K562 (cell line): Measurements from ENCODE around the gene SLC25A48. TPM values are rescaled to one million over a fixed set of nuclear protein-coding genes. Genes with fewer than 3 reads are reported as not detected.
A peak's percentile ranks its signal among the peaks of the same experiment; 100 is the strongest.

ENCODE experiments used
- ATAC-seq: fragments of 200-7000 bp; cut with Tn5 transposase; 3 replicates; pipeline ENCODE4 v1.9.1; 2020; ENCODE audit warnings: moderate library complexity
- BruUV-seq: library from RNA; stranded (reverse); fragments of 400-500 nt; replicated peaks from 2 replicates; lab custom pipeline; 2021; lab: Mats Ljungman, UMichigan
- CTCF ChIA-PET: fragments of 300-600 bp; formaldehyde crosslinking; extraction: SDS; loops from one replicate; lab custom pipeline; 2021; ENCODE audit warnings: low intra/inter-chr PET ratio; lab: Yijun Ruan, JAX
- POLR2A ChIA-PET: fragments of 300-600, 350-650 bp; sonication (Branson Sonifier 250); formaldehyde crosslinking; extraction: SDS; loops from one replicate; lab custom pipeline; 2021; ENCODE audit warnings: antibody characterized with exemption, inconsistent platforms; lab: Yijun Ruan, JAX
- DNase-seq, 4 experiments: peaks; one replicate each; pipeline versions ENCODE4 v3.0.0 to v3.0.0-alpha.2; 2011 to 2018; ENCODE audit warnings: low spot score in 3 of 4, mixed read lengths in 3 of 4; ENCODE audit errors: extremely low read depth in 1 of 4
- FAIRE-seq: peaks from 2 replicates; lab custom pipeline; 2011; peaks lifted over from hg19 to GRCh38; lab: Jason Lieb, UNC
- H2AFZ ChIP-seq: 2 replicates; pipeline ENCODE4 v1.6.0; 2011; ENCODE audit warnings: low read depth, low read length, control low read depth, inconsistent platforms
- H3K27ac ChIP-seq: fragments of 200-600 bp; 3 replicates; pipeline ENCODE4 v1.8.0; 2011; ENCODE audit warnings: low read depth, mild to moderate bottlenecking, control low read depth, inconsistent platforms, low read length, moderate library complexity, mixed read lengths; ENCODE audit errors: extremely low read depth
- H3K27me3 ChIP-seq, 2 experiments: fragments of 300-600 bp in 1 of 2; 2 replicates in 1 of 2; 3 replicates in 1 of 2; pipeline versions ENCODE4 v1.6.0 to v1.8.0; 2011; ENCODE audit warnings: inconsistent platforms in 2 of 2, low read length in 2 of 2, mild to moderate bottlenecking in 1 of 2, mixed read lengths in 1 of 2, moderate library complexity in 1 of 2; ENCODE audit not compliant: control insufficient read depth in 2 of 2, insufficient read depth in 2 of 2
- H3K36me3 ChIP-seq: fragments of 300-600 bp; 3 replicates; pipeline ENCODE4 v1.8.0; 2011; ENCODE audit warnings: mild to moderate bottlenecking, low read length, inconsistent platforms; ENCODE audit not compliant: control insufficient read depth, insufficient read depth
- H3K4me1 ChIP-seq, 2 experiments: fragments of 200-600 bp in 1 of 2; replicated peaks in 1 of 2; 2 replicates in 1 of 2; 3 replicates in 1 of 2; pipeline versions ENCODE4 v1.5.1 to v1.8.0; 2011; ENCODE audit warnings: inconsistent platforms in 2 of 2, low read length in 2 of 2, mild to moderate bottlenecking in 1 of 2, mixed read lengths in 1 of 2, moderate library complexity in 1 of 2; ENCODE audit not compliant: control insufficient read depth in 2 of 2, insufficient read depth in 2 of 2
- H3K4me2 ChIP-seq: 2 replicates; pipeline ENCODE4 v1.6.1; 2011; ENCODE audit warnings: low read length, control low read depth, inconsistent platforms, mixed read lengths; ENCODE audit not compliant: insufficient read depth
- H3K4me3 ChIP-seq: fragments of 200-600 bp; sonication (generic), shearing (Covaris generic); 2 replicates; pipeline ENCODE4 v1.5.1; 2016; ENCODE audit warnings: control low read depth, inconsistent platforms
- H3K79me2 ChIP-seq: fragments of 200-600 bp; 3 replicates; pipeline ENCODE4 v1.8.0; 2011; ENCODE audit warnings: low read length, inconsistent platforms; ENCODE audit not compliant: control insufficient read depth, insufficient read depth
- H3K9ac ChIP-seq, 2 experiments: 2 replicates each; pipeline versions ENCODE4 v1.6.0 to v1.6.1; 2011; ENCODE audit warnings: low read depth in 2 of 2, low read length in 2 of 2, control low read depth in 1 of 2, inconsistent platforms in 1 of 2, mild to moderate bottlenecking in 1 of 2, mixed read lengths in 1 of 2; ENCODE audit not compliant: insufficient read depth in 1 of 2
- H3K9me1 ChIP-seq: one replicate; pipeline ENCODE4 v1.6.0; 2011; ENCODE audit warnings: inconsistent platforms, mild to moderate bottlenecking, low read length, moderate library complexity; ENCODE audit not compliant: control insufficient read depth, insufficient read depth
- H3K9me3 ChIP-seq: replicated peaks from 2 replicates; pipeline ENCODE4 v1.5.1; 2011; ENCODE audit warnings: low read depth, low read length, inconsistent platforms; ENCODE audit not compliant: control insufficient read depth, insufficient read depth
- H4K20me1 ChIP-seq: replicated peaks from 2 replicates; pipeline ENCODE4 v1.6.1; 2011; ENCODE audit warnings: low read length, inconsistent platforms, mixed read lengths; ENCODE audit not compliant: control insufficient read depth, insufficient read depth
- E2F6 ChIP-seq, 2 experiments: IDR thresholded peaks; 2 replicates each; pipeline ENCODE4 v1.6.1; 2011; ENCODE audit warnings: borderline replicate concordance in 1 of 2, control low read depth in 1 of 2, low read depth in 1 of 2, low read length in 1 of 2, mild to moderate bottlenecking in 1 of 2, mixed read lengths in 1 of 2, moderate library complexity in 1 of 2; ENCODE audit not compliant: insufficient read depth in 1 of 2, insufficient read length in 1 of 2, poor library complexity in 1 of 2, severe bottlenecking in 1 of 2; ENCODE audit errors: extremely low read depth in 1 of 2
- FOXK2 ChIP-seq, 2 experiments: fragments of 450-650 bp; IDR thresholded peaks in 1 of 2; conservative IDR thresholded peaks in 1 of 2; 2 replicates each; pipeline ENCODE4 v1.6.1; 2016; ENCODE audit warnings: low read depth in 2 of 2, mild to moderate bottlenecking in 1 of 2
- MEIS2 ChIP-seq: fragments of 450-650 bp; IDR thresholded peaks from 2 replicates; pipeline ENCODE4 v1.6.1; 2014; ENCODE audit warnings: mild to moderate bottlenecking; ENCODE audit not compliant: partially characterized antibody
- REST ChIP-seq, 2 experiments: fragments of 450-650 bp; formaldehyde crosslinking in 1 of 2; IDR thresholded peaks; 2 replicates each; pipeline versions ENCODE4 v1.4.0 to v1.6.1; 2014 to 2020; ENCODE audit warnings: mild to moderate bottlenecking in 2 of 2, borderline replicate concordance in 1 of 2, low read depth in 1 of 2
- RUNX1 ChIP-seq: sonication (generic); IDR thresholded peaks from 2 replicates; pipeline ENCODE4 v1.6.1; 2016; ENCODE audit warnings: antibody characterized with exemption, low read depth
- ZNF699 ChIP-seq: fragments of 250-450 bp; sonication (Bioruptor Pico); IDR thresholded peaks from 2 replicates; pipeline ENCODE4 v1.8.0; 2021; ENCODE audit warnings: mild to moderate bottlenecking, moderate library complexity; ENCODE audit not compliant: insufficient replicate concordance
- WGBS: fragments of 100-300 bp; shearing (Covaris generic); methylation state at CpG from one replicate; pipeline ENCODE4 v1.1.6; 2016; ENCODE audit warnings: low coverage, mixed read lengths; ENCODE audit not compliant: insufficient coverage; ENCODE audit errors: missing lambda C conversion rate; 5-methylcytosine and 5-hydroxymethylcytosine counted together
- in situ Hi-C: fragments of 300-500 bp; cut with MboI; formaldehyde crosslinking; loops from 4 replicates; pipeline ENCODE4 v1.15.0; 2018; ENCODE audit warnings: inconsistent platforms, mixed read lengths
- intact Hi-C: fragments of 100-400 bp; cut with micrococcal nuclease; formaldehyde crosslinking; loops from 2 replicates; pipeline ENCODE4 v1.14.2; 2022
- polyA plus RNA-seq, 8 experiments: library from polyadenylated mRNA; depleted of rRNA in 4 of 8; stranded (reverse) in 5 of 8; unstranded in 3 of 8; fragments of >200 nt; fragmentation: Nextera tagmentation in 2 of 8; fragmentation: Illumina TruSeq in 1 of 8; extraction: Ambion mirVana in 2 of 8; extraction: Trizol in 1 of 8; gene quantifications; 2 replicates each; pipeline versions ENCODE4 v1.2.1 to v1.2.3, GENCODE V29; 2011 to 2014; ENCODE audit warnings: inconsistent platforms in 1 of 8, missing spikeins in 1 of 8
- total RNA-seq, 7 experiments: library from RNA; depleted of rRNA in 6 of 7; stranded (reverse); fragments of >200 nt in 6 of 7; fragmentation: Illumina TruSeq in 2 of 7; extraction: Trizol in 2 of 7; gene quantifications; 2 replicates each; pipeline versions ENCODE4 v1.2.1 to v1.2.3, GENCODE V29; 2011 to 2021; ENCODE audit warnings: low replicate concordance in 1 of 7

SLC25A48 gene
- total and polyA plus RNA-seq, 9 of the 15 experiments (the other 6 are each of a cell fraction or from before 2014, with no cell fraction given): 0.08 to 0.35 (median 0.23) TPM; not detected in 1

- H3K27me3 ChIP-seq: peaks cover 0 to 23% of the 10 kb centered on the region in 2 experiments; a peak in 3 of 5 replicates
- DNase-seq (no peak), FAIRE-seq (no peak), ATAC-seq (no peak)
- intact Hi-C loops: no loop called here
- POLR2A ChIA-PET: no interaction called here
- no peak within 1 kb of the TSS for H3K4me2 ChIP-seq
- H3K4me1 ChIP-seq: peaks cover 0 to 4% of the 10 kb centered on the region in 2 experiments; a peak in 1 of 5 replicates
- H3K36me3 ChIP-seq: no peaks in the 10 kb centered on the region
- no peaks in the 10 kb centered on the region for H4K20me1 ChIP-seq
- CTCF ChIA-PET: no interaction called here
- no peaks in the 10 kb centered on the region for H3K79me2 ChIP-seq
- TF ChIP-seq MEIS2: peak; percentile 19
- TF ChIP-seq ZNF699 (CRISPR knock-in tag): no peak
- no peak for TF ChIP-seq RUNX1
- TF ChIP-seq E2F6 (IDR thresholded peaks at IDR 0.05; ENCODE audit: borderline replicate concordance in 1 of 2, extremely low read depth in 1 of 2, insufficient read depth in 1 of 2, insufficient read length in 1 of 2, low read depth in 1 of 2, low read length in 1 of 2, poor library complexity in 1 of 2, severe bottlenecking in 1 of 2): no peak
- TF ChIP-seq FOXK2 (conservative IDR thresholded peaks at IDR 0.05 in 1 of 2, IDR thresholded peaks at IDR 0.05 in 1 of 2; ENCODE audit: low read depth in 2 of 2): no peak
- peak; percentile 23; the same call in 1 of the 2 replicates for TF ChIP-seq REST (IDR thresholded peaks at IDR 0.05; ENCODE audit: borderline replicate concordance)
- TF ChIP-seq REST (CRISPR knock-in tag; IDR thresholded peaks at IDR 0.05; ENCODE audit: low read depth): no peak
- H2AFZ ChIP-seq: no peak within 1 kb of the TSS
- H3K9ac ChIP-seq: no peak within 1 kb of the TSS
- H3K27ac ChIP-seq: no peak within 1 kb of the TSS
- in situ Hi-C loops: no loop called here
- no TSS peak for BruUV-seq
- no peaks in the 10 kb centered on the region for H3K9me1 ChIP-seq
- no peak within 1 kb of the TSS for H3K4me3 ChIP-seq
- WGBS: 0% methylated on average over 7 of the region's 7 CpGs
- H3K9me3 ChIP-seq: no peaks in the 10 kb centered on the region
Measured at GRCh38 chr5:135895474-135896006, 61.1 kb downstream of the SLC25A48 start, which contains the start of gene IL9. TSS of gene IL9 (minus strand) at chr5:135895841. CDS start at chr5:135895816, 25 bp downstream.
